Cardiac muscle cell (in vitro differentiated cells and primary cell): ENCODE data around the gene UCP2. TPM values are rescaled to one million over a fixed set of nuclear protein-coding genes. Genes with fewer than 3 reads are reported as not detected.

Source experiments
- DNase-seq, 2 donors: peaks; one replicate each; pipeline versions ENCODE4 v3.0.0 to v3.0.0-alpha.2; 2010 to 2017; ENCODE audit warnings: low read depth in 1 of 2, low spot score in 1 of 2
- H3K27ac ChIP-seq: fragments of 200-600 bp; sonication (generic); 2 replicates; pipeline ENCODE4 v1.5.1; 2016
- H3K27me3 ChIP-seq: fragments of 200-600 bp; sonication (generic); 2 replicates; pipeline ENCODE4 v1.6.0; 2016; ENCODE audit warnings: control low read depth
- H3K36me3 ChIP-seq: fragments of 200-600 bp; sonication (generic); 2 replicates; pipeline ENCODE4 v1.5.1; 2016; ENCODE audit warnings: control low read depth
- H3K4me1 ChIP-seq: fragments of 200-600 bp; sonication (generic); 2 replicates; pipeline ENCODE4 v1.8.1; 2017; ENCODE audit warnings: low read depth, mild to moderate bottlenecking, mixed run types
- H3K4me3 ChIP-seq: fragments of 200-600 bp; sonication (generic); 2 replicates; pipeline ENCODE4 v1.5.1; 2016; ENCODE audit warnings: mild to moderate bottlenecking
- H3K9me3 ChIP-seq: fragments of 200-600 bp; sonication (generic); 2 replicates; pipeline ENCODE4 v1.5.1; 2017; ENCODE audit warnings: low read depth, mild to moderate bottlenecking, control low read depth
- polyA plus RNA-seq: library from polyadenylated mRNA; unstranded; fragments of >200 nt; fragmentation: Nextera tagmentation; extraction: Ambion mirVana; gene quantifications from 2 replicates; pipeline ENCODE4 v1.2.1, GENCODE V29; 2016
- total RNA-seq: library from RNA; depleted of rRNA; stranded (reverse); fragments of >200 nt; gene quantifications from 2 replicates; pipeline ENCODE4 v1.2.3, GENCODE V29; 2016
- TF ChIP-seq, protein P1 (sequence below): IDR thresholded peaks from 2 replicates; pipeline ENCODE4 v1.5.1; 2012; ENCODE audit warnings: low read depth, mild to moderate bottlenecking, low read length

Gene UCP2
- total and polyA plus RNA-seq, 2 experiments from 2014 or later = 25.9 to 34.8 TPM

DNA sequence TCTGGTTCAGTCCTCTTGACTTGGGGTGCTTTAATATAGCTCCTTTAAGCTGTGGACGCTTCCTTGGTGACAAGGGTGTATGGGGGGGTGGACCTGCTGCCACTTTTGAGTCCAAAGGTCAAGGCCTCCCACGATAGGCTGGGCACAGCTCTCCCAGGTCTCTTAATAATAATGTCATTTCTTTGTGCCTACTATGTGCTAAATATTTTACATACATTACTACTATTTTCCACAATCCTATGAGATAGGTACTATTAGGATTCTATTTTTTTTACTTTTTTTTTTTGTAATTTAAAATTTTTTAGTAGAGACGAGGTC is 26.5 kb upstream of the UCP2 start:
- TF ChIP-seq, protein P1, sequence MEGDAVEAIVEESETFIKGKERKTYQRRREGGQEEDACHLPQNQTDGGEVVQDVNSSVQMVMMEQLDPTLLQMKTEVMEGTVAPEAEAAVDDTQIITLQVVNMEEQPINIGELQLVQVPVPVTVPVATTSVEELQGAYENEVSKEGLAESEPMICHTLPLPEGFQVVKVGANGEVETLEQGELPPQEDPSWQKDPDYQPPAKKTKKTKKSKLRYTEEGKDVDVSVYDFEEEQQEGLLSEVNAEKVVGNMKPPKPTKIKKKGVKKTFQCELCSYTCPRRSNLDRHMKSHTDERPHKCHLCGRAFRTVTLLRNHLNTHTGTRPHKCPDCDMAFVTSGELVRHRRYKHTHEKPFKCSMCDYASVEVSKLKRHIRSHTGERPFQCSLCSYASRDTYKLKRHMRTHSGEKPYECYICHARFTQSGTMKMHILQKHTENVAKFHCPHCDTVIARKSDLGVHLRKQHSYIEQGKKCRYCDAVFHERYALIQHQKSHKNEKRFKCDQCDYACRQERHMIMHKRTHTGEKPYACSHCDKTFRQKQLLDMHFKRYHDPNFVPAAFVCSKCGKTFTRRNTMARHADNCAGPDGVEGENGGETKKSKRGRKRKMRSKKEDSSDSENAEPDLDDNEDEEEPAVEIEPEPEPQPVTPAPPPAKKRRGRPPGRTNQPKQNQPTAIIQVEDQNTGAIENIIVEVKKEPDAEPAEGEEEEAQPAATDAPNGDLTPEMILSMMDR = no peak
- no peaks in the 10 kb centered on the region for H3K9me3 ChIP-seq
- H3K4me3 ChIP-seq = no peak overlapping the region
- no peaks in the 10 kb centered on the region for H3K36me3 ChIP-seq
- H3K4me1 ChIP-seq = peaks cover 36% of the 10 kb centered on the region
- H3K27ac ChIP-seq = peak overlapping the region; percentile 82
- no peak for DNase-seq
- no peaks in the 10 kb centered on the region for H3K27me3 ChIP-seq

DNA sequence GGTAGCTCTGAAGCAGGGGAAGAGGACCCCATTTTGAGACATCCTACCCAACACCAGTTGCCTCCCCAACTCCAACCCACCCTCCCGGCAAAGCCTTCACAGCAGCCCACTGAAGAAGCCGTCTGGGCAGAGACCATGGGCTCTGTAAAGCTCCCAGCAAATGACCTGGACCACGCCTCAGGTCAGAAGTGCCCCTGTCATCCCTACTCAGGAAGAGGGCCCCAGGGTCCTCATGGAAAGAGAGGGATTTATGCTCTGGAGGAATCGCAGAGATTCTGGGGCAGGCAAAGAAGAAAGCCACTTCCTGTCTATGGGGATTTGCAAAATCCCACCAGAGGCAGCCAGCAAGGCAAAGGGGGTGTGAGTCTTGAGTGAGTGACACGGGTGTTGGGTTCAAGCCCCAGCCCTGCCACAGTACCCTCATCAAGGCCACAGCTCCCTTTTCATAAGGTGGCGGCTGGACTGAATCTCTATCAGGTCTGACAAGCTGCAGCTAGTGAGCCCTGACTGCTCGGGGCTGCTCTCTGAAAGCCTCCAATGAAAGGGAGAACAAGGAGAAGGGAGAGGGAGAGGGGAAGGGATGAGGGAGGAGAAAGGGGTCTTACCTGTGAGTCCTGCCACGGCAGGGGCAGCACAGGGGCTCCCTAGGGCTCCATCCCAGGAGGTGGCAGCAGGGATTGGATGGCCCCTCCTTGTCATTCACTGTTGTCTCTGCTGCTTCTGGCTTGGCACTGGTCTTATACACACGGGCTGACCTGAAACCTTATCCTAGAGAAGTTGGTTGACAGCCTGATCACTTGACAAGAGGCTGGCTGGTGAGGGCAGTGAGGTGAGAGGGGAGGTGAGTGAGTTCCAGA is 26.0 kb upstream of the UCP2 start, which contains the start of gene UCP3:
Gene UCP3, minus strand, starts transcription at position 713 of the 857 bp plus-strand sequence. CDS start 2,043 bp downstream, outside the sequence.
- TF ChIP-seq, protein P1 = no peak

DNA sequence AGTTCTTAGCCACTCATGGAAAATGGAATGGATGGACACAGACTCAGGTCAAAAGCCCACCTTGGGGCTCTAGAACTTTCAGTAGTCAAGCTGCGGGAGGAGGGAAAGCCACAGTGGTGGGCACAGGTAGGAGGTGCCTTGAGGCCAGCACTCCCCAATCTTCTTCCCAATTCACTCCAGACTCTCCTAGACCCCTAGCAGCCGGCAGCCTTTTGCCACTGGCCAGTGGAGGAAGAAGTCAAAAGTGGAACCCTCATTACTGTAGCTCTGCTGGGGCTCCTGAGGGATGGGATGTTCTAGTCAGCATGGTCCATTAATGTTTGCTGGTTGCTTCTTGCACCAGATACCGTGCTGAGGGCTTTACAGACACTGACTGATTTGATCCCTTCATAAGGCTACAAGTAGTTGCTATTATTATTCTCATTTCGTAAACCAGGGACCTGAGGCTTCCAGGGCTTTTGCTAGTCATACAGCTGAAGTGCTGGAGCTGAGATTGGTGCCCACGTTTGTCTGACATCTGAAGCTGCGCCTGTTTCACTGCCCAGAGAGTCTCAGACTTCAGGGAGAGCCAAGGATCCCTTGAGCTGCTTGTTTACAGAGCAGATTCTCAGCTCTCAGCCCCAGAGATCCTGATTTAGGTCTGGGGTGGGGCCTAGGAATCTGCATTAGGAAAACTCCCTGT is 25.2 kb upstream of the UCP2 start:
- TF ChIP-seq, protein P1 = no peak

More for the DNA sequence above, 26.0 kb upstream of the UCP2 start, which contains the start of gene UCP3:
- DNase-seq = peak in 1 of 2 donors; percentile 35
- Histone ChIP-seq H3K9me3 (no peaks in the 10 kb centered on the region), H3K27me3 (no peaks in the 10 kb centered on the region), H3K4me1 (peaks cover 36% of the 10 kb centered on the region), H3K36me3 (no peaks in the 10 kb centered on the region), H3K4me3 (no peak within 1 kb of the TSS), H3K27ac (peak within 1 kb of the TSS; percentile 82)

DNA sequence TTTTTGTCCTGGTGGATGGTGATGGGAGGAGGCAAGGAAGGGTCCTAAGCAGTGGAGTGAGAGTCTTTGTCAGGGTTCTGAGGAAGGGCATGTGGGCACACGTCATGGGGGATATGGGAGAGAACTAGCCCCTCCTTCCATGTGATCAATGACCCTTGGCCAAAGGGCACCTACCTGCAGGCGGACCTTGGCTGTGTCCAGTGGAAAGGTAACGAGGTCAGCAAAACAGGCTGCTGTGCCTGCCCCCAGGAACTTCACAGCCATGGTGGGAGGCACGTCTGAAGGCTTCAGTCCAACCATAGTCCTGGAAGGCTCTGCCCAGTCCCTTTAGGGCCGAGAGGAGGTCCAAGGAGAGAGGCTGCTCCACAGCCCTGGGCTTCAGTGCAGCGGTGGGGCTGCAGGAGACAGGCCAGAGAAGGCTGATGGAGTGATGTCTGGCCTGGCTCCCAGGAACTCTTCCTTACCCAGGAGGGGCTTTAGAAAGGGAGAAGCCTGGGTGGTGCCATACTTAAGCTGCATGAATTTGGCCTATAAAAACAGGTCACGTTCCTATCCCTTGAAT is 24.2 kb upstream of the UCP2 start:
- H3K4me1 ChIP-seq = peaks cover 36% of the 10 kb centered on the region
- no peak for DNase-seq
- peaks cover 4% of the 10 kb centered on the region for H3K36me3 ChIP-seq
- no peak overlapping the region for H3K4me3 ChIP-seq
- no peaks in the 10 kb centered on the region for H3K9me3 ChIP-seq
- no peak overlapping the region for H3K27ac ChIP-seq
- H3K27me3 ChIP-seq = no peaks in the 10 kb centered on the region
- TF ChIP-seq, protein P1 = no peak

More for the DNA sequence above, 25.2 kb upstream of the UCP2 start:
- H3K36me3 ChIP-seq = peaks cover 2% of the 10 kb centered on the region
- H3K27me3 ChIP-seq = no peaks in the 10 kb centered on the region
- H3K27ac ChIP-seq = peak overlapping the region; percentile 82
- no peak overlapping the region for H3K4me3 ChIP-seq
- no peaks in the 10 kb centered on the region for H3K9me3 ChIP-seq
- peaks cover 36% of the 10 kb centered on the region for H3K4me1 ChIP-seq
- no peak for DNase-seq

DNA sequence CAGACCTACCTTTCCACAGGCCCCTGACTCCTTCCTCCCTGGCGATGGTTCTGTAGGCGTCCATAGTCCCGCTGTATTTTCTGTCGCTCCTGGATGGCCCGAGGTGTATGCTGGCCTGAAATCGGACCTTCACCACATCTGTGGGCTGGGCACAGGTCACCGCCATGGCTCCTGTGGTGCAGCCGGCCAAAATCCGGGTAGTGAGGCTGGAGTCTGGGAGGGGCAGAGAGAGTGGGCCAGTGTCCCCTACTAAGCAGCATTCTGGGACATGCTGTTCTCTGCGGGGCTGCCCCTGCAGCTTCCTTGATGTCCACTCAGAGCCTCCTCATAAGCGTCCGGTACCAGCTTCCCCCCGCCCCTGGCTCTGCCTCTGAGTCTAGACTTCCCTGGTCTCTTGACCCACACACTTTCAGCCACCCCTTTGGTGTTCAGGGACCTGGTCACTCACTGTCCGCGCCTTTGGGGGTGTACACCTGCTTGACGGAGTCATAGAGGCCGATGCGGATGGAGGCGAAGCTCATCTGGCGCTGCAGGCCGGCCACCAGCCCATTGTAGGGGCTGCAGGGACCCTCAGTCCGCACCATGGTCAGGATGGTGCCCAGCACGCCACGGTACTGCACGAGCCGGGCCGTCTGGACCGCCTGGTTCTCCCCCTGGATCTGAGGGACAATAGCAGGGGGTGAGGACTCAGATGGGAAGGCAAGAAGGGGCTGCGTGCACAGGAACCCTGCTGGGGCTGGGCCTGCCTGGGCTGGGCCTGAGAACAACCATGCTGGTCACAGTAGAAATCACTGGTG is 23.3 kb upstream of the UCP2 start:
- no peak for DNase-seq

More for the DNA sequence above, 23.3 kb upstream of the UCP2 start:
- H3K27ac ChIP-seq = no peak overlapping the region
- no peaks in the 10 kb centered on the region for H3K27me3 ChIP-seq
- peaks cover 32% of the 10 kb centered on the region for H3K4me1 ChIP-seq
- H3K4me3 ChIP-seq = no peak overlapping the region
- H3K9me3 ChIP-seq = no peaks in the 10 kb centered on the region
- H3K36me3 ChIP-seq = peaks cover 4% of the 10 kb centered on the region
- TF ChIP-seq, protein P1 = no peak
